Suppressor macrophage (primary cell): Measurements from ENCODE around the gene GBGT1.
"Not testable (repeated sequence)": the region's sequence is repeated elsewhere in the genome, so short reads cannot be mapped to it uniquely, and the experiment has no call there.

ENCODE experiments used
- DNase-seq, 4 experiments: peaks; one replicate each; pipeline ENCODE4 v3.0.0-alpha.2; 2020 to 2022
- total RNA-seq, 17 experiments: gene quantifications; one replicate each; lab custom pipeline; 2026; ENCODE audit warnings: mixed read lengths in 6 of 17, inconsistent platforms in 3 of 17; lab: John Stamatoyannopoulos, UW

GBGT1 gene
- 10.3 to 32.4 (median 19.6) reads per million in 17 experiments for total RNA-seq

GRCh38 chr9:133163504-133164172, at the start of gene GBGT1:
Gene GBGT1, minus strand, starts transcription at chr9:133163914. Its CDS starts 1,502 bp downstream, at chr9:133162412.
- peak; percentile 68 to 87 (median 76) for DNase-seq

GRCh38 chr9:133210609-133211008, 46.9 kb upstream of the GBGT1 start:
- DNase-seq: no peak

- no peak for DNase-seq
Observed at GRCh38 chr9:133210202-133210532, 46.5 kb upstream of the GBGT1 start.

- DNase-seq: not testable (repeated sequence)
Observed at GRCh38 chr9:133209327-133210201, 45.9 kb upstream of the GBGT1 start.

GRCh38 chr9:133208880-133209300, 45.2 kb upstream of the GBGT1 start, which contains the start of gene OBP2B:
Gene OBP2B, minus strand, starts transcription at chr9:133209250. Its CDS starts 51 bp downstream, at chr9:133209199.
- DNase-seq: not testable (repeated sequence)

- DNase-seq: not testable (repeated sequence)
Observed at GRCh38 chr9:133208171-133208879, 44.6 kb upstream of the GBGT1 start.

GRCh38 chr9:133207540-133208170, 43.9 kb upstream of the GBGT1 start:
- no peak for DNase-seq

- no peak for DNase-seq
Observed at GRCh38 chr9:133207021-133207531, 43.4 kb upstream of the GBGT1 start.

- no peak for DNase-seq
Observed at GRCh38 chr9:133205996-133206931, 42.5 kb upstream of the GBGT1 start.

- DNase-seq: not testable (repeated sequence)
Observed at GRCh38 chr9:133205481-133205887, 41.8 kb upstream of the GBGT1 start.

GRCh38 chr9:133204993-133205336, 41.3 kb upstream of the GBGT1 start:
- no peak for DNase-seq

- no peak for DNase-seq
Observed at GRCh38 chr9:133204335-133204992, 40.8 kb upstream of the GBGT1 start.

- no peak for DNase-seq
Observed at GRCh38 chr9:133203506-133204075, 39.9 kb upstream of the GBGT1 start.

GRCh38 chr9:133202688-133203453, 39.2 kb upstream of the GBGT1 start:
- DNase-seq: no peak

GRCh38 chr9:133202145-133202513, 38.4 kb upstream of the GBGT1 start:
- no peak for DNase-seq

- DNase-seq: no peak
Observed at GRCh38 chr9:133201424-133202144, 37.9 kb upstream of the GBGT1 start.

- DNase-seq: no peak
Observed at GRCh38 chr9:133200631-133201030, 36.9 kb upstream of the GBGT1 start.

GRCh38 chr9:133199648-133200321, 36.1 kb upstream of the GBGT1 start:
- peak; percentile 16 to 40 (median 24) for DNase-seq
